Activated T-cell treated with anti-CD3 and anti-CD28 coated beads for 24 hours (primary cell): ENCODE data around the gene AKAP8L.
"Not testable (repeated sequence)": the region's sequence is repeated elsewhere in the genome, so short reads cannot be mapped to it uniquely, and the experiment has no call there.

ENCODE experiments used
- DNase-seq: peaks from one replicate; pipeline ENCODE4 v3.0.0-alpha.2; 2020; ENCODE audit warnings: low read depth

AKAP8L gene

DNA sequence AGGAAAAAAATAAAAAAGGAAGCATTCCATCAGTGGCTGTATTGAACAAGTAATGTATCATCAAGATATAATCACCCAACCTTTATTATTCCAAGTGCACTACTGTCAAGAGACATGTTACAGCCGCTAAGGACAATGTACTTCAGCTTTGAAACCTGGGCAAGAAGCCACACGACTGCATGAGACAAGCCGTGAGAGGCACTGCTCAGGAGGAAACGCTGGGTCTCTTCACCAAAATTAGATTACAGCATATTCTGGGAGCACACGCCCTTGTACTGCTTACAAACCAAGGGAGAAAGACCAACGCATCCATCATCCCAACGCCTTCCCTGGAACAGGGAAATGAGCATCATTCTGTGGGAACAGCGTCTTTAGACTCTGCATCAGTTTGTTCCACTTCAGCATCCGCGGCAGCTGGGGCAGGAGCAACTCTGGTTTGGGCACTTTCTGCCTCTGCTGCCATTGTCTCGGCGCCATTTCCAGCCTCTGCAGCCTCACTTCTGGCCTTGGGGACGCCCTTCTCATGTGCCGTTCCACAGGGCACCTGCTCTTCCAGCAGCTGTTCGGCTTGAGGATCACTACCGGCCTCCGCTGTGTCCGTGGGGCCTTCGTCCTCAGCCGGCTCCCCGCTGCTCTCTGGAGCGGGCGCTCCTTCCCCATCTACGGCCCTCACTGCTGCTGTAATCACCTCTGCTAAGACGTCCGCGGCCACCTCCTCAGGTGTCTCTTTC, 64.1 kb downstream of the AKAP8L start:
- no peak for DNase-seq

DNA sequence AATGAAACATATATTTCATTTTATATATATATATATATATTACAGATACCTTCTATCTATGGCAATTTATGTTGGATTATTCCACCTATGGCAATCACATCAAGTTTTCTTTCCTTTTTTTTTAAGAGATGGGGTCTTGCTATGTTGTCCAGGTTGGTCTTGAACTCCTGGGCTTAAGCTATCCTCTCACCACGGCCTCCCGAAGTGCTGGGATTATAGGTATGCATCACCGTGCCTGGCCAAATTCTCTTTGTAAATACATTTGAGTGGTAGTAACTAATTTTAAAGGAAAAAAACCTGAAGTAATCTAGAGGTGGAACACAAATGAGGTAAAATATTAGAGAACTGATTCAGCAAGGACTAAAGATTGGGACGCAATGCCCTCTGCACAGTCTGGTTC, 64.9 kb downstream of the AKAP8L start:
- no peak for DNase-seq

DNA sequence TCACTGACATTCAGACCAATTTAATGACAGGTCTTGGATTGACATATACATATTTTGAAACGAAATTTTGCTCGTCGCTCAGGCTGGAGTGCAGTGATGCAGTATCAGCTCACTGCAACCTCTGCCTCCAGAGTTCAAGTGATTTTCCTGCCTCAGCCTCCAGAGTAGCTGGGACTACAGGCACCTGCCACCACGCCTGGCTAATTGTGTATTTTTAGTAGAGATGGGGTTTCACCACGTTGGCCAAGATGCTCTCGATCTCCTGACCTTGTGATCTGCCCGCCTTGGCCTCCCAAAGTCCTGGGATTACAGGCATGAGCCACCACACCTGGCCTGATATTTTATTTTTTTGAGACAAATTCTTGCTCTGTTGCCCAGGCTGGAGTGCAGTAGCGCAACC, 66.3 kb downstream of the AKAP8L start:
- not testable (repeated sequence) for DNase-seq

DNA sequence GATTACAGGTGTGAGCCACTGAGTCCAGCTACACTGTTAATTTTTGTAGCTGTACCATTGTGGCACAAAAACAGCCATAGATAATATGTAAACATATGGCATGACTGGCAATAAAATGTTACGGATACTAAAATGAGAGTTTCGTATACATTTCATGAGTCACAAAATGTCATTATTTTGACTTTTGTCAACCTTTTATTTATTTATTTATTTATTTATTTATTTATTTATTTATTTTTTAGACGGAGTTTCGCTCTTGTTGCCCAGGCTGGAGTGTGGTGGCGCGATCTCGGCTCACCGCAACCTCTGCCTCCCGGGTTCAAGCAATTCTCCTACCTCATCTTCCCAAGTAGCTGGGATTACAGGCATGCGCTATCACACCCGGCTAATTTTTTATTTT, 77.5 kb downstream of the AKAP8L start:
- DNase-seq: not testable (repeated sequence)

DNA sequence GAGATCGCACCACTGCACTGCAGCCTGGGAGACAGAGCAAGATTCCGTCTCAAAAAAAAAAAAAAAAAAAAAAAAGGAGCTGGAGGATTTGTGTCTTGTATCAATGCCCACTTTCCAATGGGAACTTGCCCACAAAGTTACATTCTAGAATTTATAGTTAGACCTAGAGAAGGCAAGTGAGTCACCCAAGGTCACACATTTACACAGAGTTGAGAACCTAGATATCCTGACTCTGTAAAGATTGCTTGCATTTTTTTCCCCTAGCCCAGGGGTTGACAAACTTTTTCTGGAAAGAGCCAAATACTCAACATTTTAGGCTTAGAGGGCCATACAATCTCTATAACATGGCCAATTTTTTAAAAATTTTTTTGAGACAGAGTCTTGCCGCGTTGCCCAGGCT, 78.7 kb downstream of the AKAP8L start:
- no peak for DNase-seq

DNA sequence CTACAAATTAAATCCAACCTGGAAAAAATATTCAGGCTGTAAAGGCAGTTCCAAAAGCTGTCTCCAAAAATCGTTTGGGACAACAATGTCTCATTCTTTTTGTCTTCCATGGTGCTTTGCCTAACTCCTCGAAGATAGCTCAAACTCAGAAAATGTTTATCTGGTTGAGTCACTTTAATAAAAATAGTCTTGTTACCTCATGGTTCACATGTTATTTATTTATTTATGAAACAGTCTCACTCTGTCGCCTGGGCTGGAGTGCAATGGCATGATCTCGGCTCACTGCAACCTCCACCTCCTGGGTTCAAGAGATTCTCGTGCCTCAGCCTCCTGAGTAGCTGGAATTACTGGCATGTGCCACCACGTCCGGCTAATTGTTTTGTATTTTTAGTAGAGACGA, 81.6 kb downstream of the AKAP8L start:
- DNase-seq: no peak

DNA sequence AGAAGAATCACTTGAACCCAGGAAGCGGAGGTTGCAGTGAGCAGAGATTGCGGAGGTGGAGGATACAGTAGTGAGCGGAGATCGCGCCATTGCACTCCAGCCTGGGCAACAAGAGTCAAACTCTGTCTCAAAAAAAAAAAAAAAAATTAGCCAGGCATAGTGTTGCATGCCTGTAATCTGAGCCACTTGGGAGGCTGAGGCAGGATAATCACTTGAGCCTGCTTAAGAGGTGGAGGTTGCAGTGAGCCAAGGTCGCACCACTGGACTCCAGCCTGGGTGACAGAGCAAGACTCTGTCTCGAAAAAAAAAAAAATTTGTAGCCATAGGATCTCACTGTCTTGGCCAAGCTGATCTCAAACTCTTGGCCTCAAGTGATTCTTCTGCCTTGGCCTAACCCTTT, 82.8 kb downstream of the AKAP8L start:
- DNase-seq: not testable (repeated sequence)

DNA sequence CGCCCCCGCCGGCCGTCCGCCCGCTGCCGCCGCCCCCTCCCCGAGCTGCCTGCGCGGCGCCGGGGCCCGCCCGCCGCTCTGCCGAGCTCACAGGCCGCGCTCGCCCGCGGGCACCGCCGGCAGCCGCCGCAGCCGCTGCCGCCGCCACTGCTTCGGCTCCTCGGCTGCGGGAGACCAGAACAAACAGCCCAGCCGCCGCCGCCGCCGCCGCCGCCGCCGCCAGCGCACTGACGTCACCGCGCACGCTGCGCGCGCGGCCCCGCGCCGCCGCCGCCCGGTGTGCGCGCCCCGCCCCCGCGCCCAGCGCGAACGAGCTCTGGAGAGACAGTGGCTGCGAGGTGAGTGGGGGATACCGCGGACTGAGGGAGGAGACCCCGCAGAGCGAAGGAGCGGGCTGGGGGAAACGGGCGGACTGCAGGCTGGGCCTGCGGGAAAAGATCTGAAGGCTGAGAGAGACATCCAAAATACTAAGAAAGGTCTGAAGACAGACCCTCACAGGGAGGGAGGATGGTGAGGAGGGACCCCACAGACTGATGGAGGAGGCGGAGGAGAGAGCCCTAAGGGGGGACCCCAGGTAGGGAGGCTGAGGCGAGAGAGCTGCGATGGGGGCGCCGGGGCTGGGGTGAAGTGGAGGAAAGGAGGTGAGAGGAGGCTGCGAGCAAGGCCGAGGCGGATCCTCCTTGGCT, 86.3 kb downstream of the AKAP8L start, which contains the start of gene BRD4:
BRD4 (minus strand) TSS at position 229 of the 686 bp plus-strand sequence. CDS start 59,440 bp downstream, outside the sequence.
- peak; percentile 71 for DNase-seq

DNA sequence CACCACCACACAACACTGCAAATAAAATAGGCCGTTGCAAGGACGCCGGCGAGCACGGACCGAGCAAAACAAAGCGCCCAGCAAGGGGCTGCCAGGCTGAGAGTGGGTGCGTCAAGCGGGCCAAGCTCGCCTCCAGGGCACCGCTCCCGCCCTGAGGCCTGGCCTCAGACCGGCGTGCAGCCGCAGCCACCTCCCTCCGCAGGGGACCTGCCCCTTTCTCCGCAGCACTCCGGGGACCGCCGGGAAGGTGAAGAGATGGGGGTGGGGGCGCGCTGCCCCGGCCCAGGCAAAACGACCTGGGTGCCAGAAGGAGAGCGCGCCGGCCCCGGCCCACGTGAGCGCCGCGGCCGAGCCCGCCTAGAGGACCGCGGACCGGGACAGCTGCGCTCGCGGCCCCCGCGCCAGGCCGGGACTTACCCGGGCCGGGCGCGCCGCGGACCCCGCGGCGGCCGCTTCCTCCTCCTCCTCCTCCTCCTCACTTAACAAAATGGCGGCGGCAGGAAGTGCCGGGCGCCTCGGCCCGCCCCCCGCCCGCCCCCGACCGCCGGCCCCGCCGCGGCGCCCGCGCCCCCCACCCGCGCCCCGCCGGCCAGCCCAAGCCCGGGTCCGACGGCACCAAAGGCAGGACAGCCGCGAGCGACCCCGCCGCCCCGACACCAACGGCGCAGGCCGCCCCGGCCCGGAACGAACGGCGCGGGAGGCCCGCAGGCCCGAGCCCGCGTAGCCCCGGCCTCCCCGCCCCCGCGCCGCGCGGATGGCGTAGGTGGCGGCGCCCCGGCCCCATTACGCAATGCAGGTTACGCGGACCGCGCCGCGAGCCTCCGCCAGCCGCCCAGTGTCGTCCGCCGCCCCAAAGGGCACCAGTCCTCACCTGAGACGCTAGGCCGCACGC, 87.1 kb downstream of the AKAP8L start:
- DNase-seq: peak; percentile 38

DNA sequence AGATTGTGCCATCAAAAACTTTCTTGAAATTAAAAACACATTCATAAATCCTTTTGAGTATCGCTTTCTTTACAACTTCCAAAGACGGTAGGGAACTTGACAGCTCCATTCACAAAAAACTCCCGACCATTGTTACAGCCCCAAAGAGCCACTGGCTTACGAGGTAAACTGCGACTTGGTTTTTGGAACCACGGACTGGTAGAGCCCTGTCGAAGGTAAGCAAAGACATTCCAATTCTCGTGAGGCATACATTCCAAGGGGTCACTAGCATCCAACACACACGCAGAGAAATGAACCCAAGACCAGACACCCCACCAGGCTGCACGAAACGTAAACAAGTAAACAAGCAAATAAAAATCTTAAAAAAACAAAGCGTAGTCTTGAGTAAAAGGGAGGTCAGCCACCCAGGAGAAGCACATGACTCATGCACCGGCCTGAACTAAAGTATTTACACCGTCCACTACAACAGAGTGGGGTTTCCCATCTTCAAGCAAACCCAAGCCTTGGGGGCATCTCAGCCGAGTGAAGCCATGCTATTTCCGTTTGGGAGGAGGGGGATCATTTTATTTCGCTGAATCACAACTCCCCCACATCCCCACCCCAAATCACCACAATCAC, 87.9 kb downstream of the AKAP8L start:
- DNase-seq: no peak
